HepG2 (cell line): ENCODE results near the gene PLD1. TPM values are rescaled to one million over a fixed set of nuclear protein-coding genes. Genes with fewer than 3 reads are reported as not detected.
A peak's percentile ranks its signal among the peaks of the same experiment; 100 is the strongest.

Experiments
- CEBPZ ChIP-seq: IDR thresholded peaks from 2 replicates; pipeline ENCODE4 v1.6.1; 2012; ENCODE audit warnings: low read length, improper control_type of control experiment
- FOSL1 ChIP-seq: sonication (generic); formaldehyde crosslinking; IDR thresholded peaks from 2 replicates; pipeline ENCODE4 v1.9.0; 2021; ENCODE audit warnings: missing genetic modification reagents, borderline replicate concordance
- GPBP1L1 ChIP-seq: sonication (generic); formaldehyde crosslinking; IDR thresholded peaks from 2 replicates; pipeline ENCODE4 v1.5.0; 2020; ENCODE audit warnings: mild to moderate bottlenecking, missing genetic modification reagents
- HMGA1 ChIP-seq: sonication (generic); formaldehyde crosslinking; conservative IDR thresholded peaks from 2 replicates; pipeline ENCODE4 v1.4.0; 2020; ENCODE audit warnings: missing genetic modification reagents
- HNF4A ChIP-seq: sonication (generic); formaldehyde crosslinking; IDR thresholded peaks from 2 replicates; pipeline ENCODE4 v1.4.0; 2020; ENCODE audit warnings: missing genetic modification reagents
- IKZF1 ChIP-seq: fragments of 450-650 bp; IDR thresholded peaks from 2 replicates; pipeline ENCODE4 v1.7.1; 2016
- SETDB1 ChIP-seq: sonication (generic); formaldehyde crosslinking; IDR thresholded peaks from 2 replicates; pipeline ENCODE4 v1.5.1; 2020; ENCODE audit warnings: missing genetic modification reagents, mild to moderate bottlenecking, borderline replicate concordance
- SP4 ChIP-seq: sonication (generic); formaldehyde crosslinking; IDR thresholded peaks from 2 replicates; pipeline ENCODE4 v1.8.1; 2023; ENCODE audit warnings: mild to moderate bottlenecking, missing genetic modification reagents
- SPEN ChIP-seq: sonication (generic); formaldehyde crosslinking; IDR thresholded peaks from 2 replicates; pipeline ENCODE4 v1.5.1; 2020; ENCODE audit warnings: low read depth, mild to moderate bottlenecking, missing genetic modification reagents
- TEAD3 ChIP-seq: optimal IDR thresholded peaks from 2 replicates; pipeline ENCODE3; 2016; ENCODE audit warnings: borderline replicate concordance
- THRA ChIP-seq: sonication (generic); formaldehyde crosslinking; IDR thresholded peaks from 2 replicates; pipeline ENCODE4 v1.4.0; 2020; ENCODE audit warnings: missing genetic modification reagents, borderline replicate concordance
- ZFP37 ChIP-seq: sonication (generic); formaldehyde crosslinking; IDR thresholded peaks from 2 replicates; pipeline ENCODE4 v1.4.0; 2020; ENCODE audit warnings: missing genetic modification reagents, borderline replicate concordance
- ZNF124 ChIP-seq: sonication (generic); formaldehyde crosslinking; IDR thresholded peaks from 2 replicates; pipeline ENCODE4 v1.4.0; 2020; ENCODE audit warnings: missing genetic modification reagents
- ZNF230 ChIP-seq: sonication (generic); formaldehyde crosslinking; IDR thresholded peaks from 2 replicates; pipeline ENCODE4 v1.4.0; 2020; ENCODE audit warnings: mild to moderate bottlenecking, missing genetic modification reagents
- ZNF382 ChIP-seq: sonication (generic); formaldehyde crosslinking; IDR thresholded peaks from 2 replicates; pipeline ENCODE4 v1.5.0; 2020; ENCODE audit warnings: missing genetic modification reagents, mild to moderate bottlenecking, borderline replicate concordance
- ZNF543 ChIP-seq: sonication (generic); formaldehyde crosslinking; IDR thresholded peaks from 2 replicates; pipeline ENCODE4 v1.4.0; 2020; ENCODE audit warnings: mild to moderate bottlenecking, missing genetic modification reagents
- ZNF766 ChIP-seq: sonication (generic); formaldehyde crosslinking; IDR thresholded peaks from 2 replicates; pipeline ENCODE4 v1.5.0; 2020; ENCODE audit warnings: missing genetic modification reagents, borderline replicate concordance
- polyA plus RNA-seq, 8 experiments: library from polyadenylated mRNA; depleted of rRNA in 3 of 8; stranded (reverse) in 7 of 8; unstranded in 1 of 8; fragments of >200 nt; fragmentation: Illumina TruSeq in 4 of 8; extraction: Trizol in 4 of 8; gene quantifications; 2 replicates each; pipeline versions ENCODE4 v1.2.1 to v1.2.3, GENCODE V29; 2011 to 2016; ENCODE audit warnings: low read depth in 4 of 8, missing spikeins in 1 of 8, mixed read lengths in 1 of 8; ENCODE audit not compliant: insufficient read depth in 1 of 8
- total RNA-seq, 5 experiments: library from RNA; depleted of rRNA; stranded (reverse); fragments of >200 nt; fragmentation: Illumina TruSeq; extraction: Trizol; gene quantifications; 2 replicates each; pipeline ENCODE4 v1.2.3, GENCODE V29; 2016; ENCODE audit warnings: low read depth in 1 of 5
- TF ChIP-seq, protein P1 (sequence below): sonication (generic); formaldehyde crosslinking; IDR thresholded peaks from 2 replicates; pipeline ENCODE4 v1.4.0; 2020; ENCODE audit warnings: missing genetic modification reagents
- TF ChIP-seq, protein P2 (sequence below): sonication (generic); formaldehyde crosslinking; IDR thresholded peaks from 2 replicates; pipeline ENCODE4 v1.5.1; 2020; ENCODE audit warnings: missing genetic modification reagents, mild to moderate bottlenecking, borderline replicate concordance

The PLD1 gene
- total and polyA plus RNA-seq, 2 of the 13 experiments (the other 11 are each of a cell fraction or from before 2014, with no cell fraction given) = 27.1 to 59.4 TPM

- TF ChIP-seq CEBPZ = no peak
- TF ChIP-seq HNF4A (CRISPR knock-in tag) = peak; percentile 36
- TF ChIP-seq, protein P1, sequence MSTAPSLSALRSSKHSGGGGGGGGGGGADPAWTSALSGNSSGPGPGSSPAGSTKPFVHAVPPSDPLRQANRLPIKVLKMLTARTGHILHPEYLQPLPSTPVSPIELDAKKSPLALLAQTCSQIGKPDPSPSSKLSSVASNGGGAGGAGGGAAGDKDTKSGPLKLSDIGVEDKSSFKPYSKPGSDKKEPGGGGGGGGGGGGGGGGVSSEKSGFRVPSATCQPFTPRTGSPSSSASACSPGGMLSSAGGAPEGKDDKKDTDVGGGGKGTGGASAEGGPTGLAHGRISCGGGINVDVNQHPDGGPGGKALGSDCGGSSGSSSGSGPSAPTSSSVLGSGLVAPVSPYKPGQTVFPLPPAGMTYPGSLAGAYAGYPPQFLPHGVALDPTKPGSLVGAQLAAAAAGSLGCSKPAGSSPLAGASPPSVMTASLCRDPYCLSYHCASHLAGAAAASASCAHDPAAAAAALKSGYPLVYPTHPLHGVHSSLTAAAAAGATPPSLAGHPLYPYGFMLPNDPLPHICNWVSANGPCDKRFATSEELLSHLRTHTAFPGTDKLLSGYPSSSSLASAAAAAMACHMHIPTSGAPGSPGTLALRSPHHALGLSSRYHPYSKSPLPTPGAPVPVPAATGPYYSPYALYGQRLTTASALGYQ (CRISPR knock-in tag) = peak; percentile 97; the same call in 1 of the 2 replicates
- no peak for TF ChIP-seq HMGA1 (CRISPR knock-in tag)
- TF ChIP-seq IKZF1 = no peak
- no peak for TF ChIP-seq ZNF230
- peak; percentile 96 for TF ChIP-seq FOSL1
- TF ChIP-seq, protein P2, sequence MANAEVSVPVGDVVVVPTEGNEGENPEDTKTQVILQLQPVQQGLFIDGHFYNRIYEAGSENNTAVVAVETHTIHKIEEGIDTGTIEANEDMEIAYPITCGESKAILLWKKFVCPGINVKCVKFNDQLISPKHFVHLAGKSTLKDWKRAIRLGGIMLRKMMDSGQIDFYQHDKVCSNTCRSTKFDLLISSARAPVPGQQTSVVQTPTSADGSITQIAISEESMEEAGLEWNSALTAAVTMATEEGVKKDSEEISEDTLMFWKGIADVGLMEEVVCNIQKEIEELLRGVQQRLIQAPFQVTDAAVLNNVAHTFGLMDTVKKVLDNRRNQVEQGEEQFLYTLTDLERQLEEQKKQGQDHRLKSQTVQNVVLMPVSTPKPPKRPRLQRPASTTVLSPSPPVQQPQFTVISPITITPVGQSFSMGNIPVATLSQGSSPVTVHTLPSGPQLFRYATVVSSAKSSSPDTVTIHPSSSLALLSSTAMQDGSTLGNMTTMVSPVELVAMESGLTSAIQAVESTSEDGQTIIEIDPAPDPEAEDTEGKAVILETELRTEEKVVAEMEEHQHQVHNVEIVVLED (CRISPR knock-in tag) = no peak
- peak; percentile 44 for TF ChIP-seq TEAD3 (CRISPR knock-in tag)
- TF ChIP-seq THRA (CRISPR knock-in tag) = peak; percentile 65; the same call in 1 of the 2 replicates
- no peak for TF ChIP-seq ZNF124 (CRISPR knock-in tag)
- no peak for TF ChIP-seq SPEN (CRISPR knock-in tag)
- TF ChIP-seq ZNF766 (CRISPR knock-in tag) = no peak
- TF ChIP-seq ZNF382 (CRISPR knock-in tag) = no peak
- no peak for TF ChIP-seq ZNF543 (CRISPR knock-in tag)
- TF ChIP-seq SP4 (CRISPR knock-in tag) = no peak
- TF ChIP-seq GPBP1L1 (CRISPR knock-in tag) = no peak
- TF ChIP-seq SETDB1 (CRISPR knock-in tag) = no peak
- TF ChIP-seq ZFP37 = no peak
Observed at GRCh38 chr3:171806200-171807128, 3.8 kb downstream of the PLD1 start (continued).
